Activated CD8-positive, alpha-beta memory T cell treated with anti-CD3 and anti-CD28 coated beads, Interleukin-2, amount 50 U/mL, for 24 hours (primary cell): Measurements from ENCODE around the gene GPR137B.

Experiments used
- DNase-seq: peaks from one replicate; pipeline ENCODE4 v3.0.0-alpha.2; 2020; ENCODE audit errors: extremely low read depth

The GPR137B gene

GRCh38 chr1:236258114-236258622 lies 115.8 kb downstream of the GPR137B start:
- DNase-seq = no peak
